GM18499 (cell line): Measurements from ENCODE around the gene ATP6V0A1.
"Not testable (repeated sequence)": the region's sequence is repeated elsewhere in the genome, so short reads cannot be mapped to it uniquely, and the experiment has no call there.

Source experiments
- ATAC-seq: cut with Tn5 transposase; IDR thresholded peaks from one replicate; pipeline ENCODE4 v1.9.1; 2021; ENCODE audit warnings: moderate number of reproducible peaks; ENCODE audit not compliant: insufficient read depth, unreplicated experiment

The ATP6V0A1 gene

GRCh38 chr17:42431758-42432161, 26.9 kb upstream of the ATP6V0A1 start:
- no peak for ATAC-seq

- ATAC-seq, result no peak
These were observed 22.3 kb upstream of the ATP6V0A1 start for GRCh38 chr17:42436391-42436790.

GRCh38 chr17:42438600-42439567, 19.8 kb upstream of the ATP6V0A1 start:
- ATAC-seq, result no peak

GRCh38 chr17:42441371-42442195, 17.1 kb upstream of the ATP6V0A1 start:
- no peak for ATAC-seq

- no peak for ATAC-seq
These were observed 16.5 kb upstream of the ATP6V0A1 start for GRCh38 chr17:42442196-42442565.

- not testable (repeated sequence) for ATAC-seq
These were observed 9.5 kb upstream of the ATP6V0A1 start for GRCh38 chr17:42449176-42449575.

GRCh38 chr17:42449838-42450237, 8.8 kb upstream of the ATP6V0A1 start:
- ATAC-seq, result not testable (repeated sequence)

- not testable (repeated sequence) for ATAC-seq
These were observed 7.4 kb upstream of the ATP6V0A1 start for GRCh38 chr17:42451270-42451669.

- ATAC-seq, result no peak
These were observed 5.2 kb upstream of the ATP6V0A1 start for GRCh38 chr17:42453439-42453838.

GRCh38 chr17:42454987-42455386, 3.7 kb upstream of the ATP6V0A1 start:
- not testable (repeated sequence) for ATAC-seq

GRCh38 chr17:42456223-42457106, 2.2 kb upstream of the ATP6V0A1 start:
- no peak for ATAC-seq

- no peak for ATAC-seq
These were observed 1.4 kb upstream of the ATP6V0A1 start for GRCh38 chr17:42457107-42457792.

- no peak for ATAC-seq
These were observed 650 bp downstream of the ATP6V0A1 start for GRCh38 chr17:42459256-42459800.

GRCh38 chr17:42459801-42460281, 1.2 kb downstream of the ATP6V0A1 start:
- no peak for ATAC-seq

GRCh38 chr17:42460371-42460770, 1.7 kb downstream of the ATP6V0A1 start:
- ATAC-seq, result no peak

- no peak for ATAC-seq
These were observed 5.3 kb downstream of the ATP6V0A1 start for GRCh38 chr17:42463976-42464400.

- no peak for ATAC-seq
These were observed 9.2 kb downstream of the ATP6V0A1 start for GRCh38 chr17:42467889-42468288.

GRCh38 chr17:42472709-42473521, 14.2 kb downstream of the ATP6V0A1 start:
- ATAC-seq, result no peak
